ENCODE data around the gene CYB561.

DNA sequence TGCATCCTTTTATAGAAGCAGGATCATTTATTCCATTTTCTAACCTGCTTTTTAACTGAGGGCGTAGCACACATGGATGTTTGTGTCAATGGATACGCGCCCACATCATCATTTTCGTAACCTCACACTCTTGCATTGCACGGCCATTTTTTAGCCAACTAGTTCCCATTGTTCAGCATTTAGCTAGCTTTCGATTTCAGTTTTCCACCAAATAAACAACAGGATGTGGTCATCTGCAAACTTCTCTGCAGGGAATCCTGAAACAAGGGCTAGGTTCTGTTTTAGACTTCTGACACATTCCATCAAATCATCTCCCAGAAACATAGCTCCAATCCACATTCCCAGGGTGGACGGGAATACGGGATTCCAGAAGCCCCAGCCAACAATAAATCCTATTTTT is 6.4 kb downstream of the CYB561 start:
- TF ChIP-seq, protein P1, sequence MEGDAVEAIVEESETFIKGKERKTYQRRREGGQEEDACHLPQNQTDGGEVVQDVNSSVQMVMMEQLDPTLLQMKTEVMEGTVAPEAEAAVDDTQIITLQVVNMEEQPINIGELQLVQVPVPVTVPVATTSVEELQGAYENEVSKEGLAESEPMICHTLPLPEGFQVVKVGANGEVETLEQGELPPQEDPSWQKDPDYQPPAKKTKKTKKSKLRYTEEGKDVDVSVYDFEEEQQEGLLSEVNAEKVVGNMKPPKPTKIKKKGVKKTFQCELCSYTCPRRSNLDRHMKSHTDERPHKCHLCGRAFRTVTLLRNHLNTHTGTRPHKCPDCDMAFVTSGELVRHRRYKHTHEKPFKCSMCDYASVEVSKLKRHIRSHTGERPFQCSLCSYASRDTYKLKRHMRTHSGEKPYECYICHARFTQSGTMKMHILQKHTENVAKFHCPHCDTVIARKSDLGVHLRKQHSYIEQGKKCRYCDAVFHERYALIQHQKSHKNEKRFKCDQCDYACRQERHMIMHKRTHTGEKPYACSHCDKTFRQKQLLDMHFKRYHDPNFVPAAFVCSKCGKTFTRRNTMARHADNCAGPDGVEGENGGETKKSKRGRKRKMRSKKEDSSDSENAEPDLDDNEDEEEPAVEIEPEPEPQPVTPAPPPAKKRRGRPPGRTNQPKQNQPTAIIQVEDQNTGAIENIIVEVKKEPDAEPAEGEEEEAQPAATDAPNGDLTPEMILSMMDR (IDR thresholded peaks at IDR 0.05; ENCODE audit: low read length): no peak
- TF ChIP-seq EZH2phosphoT487 (IDR thresholded peaks at IDR 0.05; ENCODE audit: low read length) (no peak), EZH2 (optimal IDR thresholded peaks at IDR 0.05; ENCODE audit: low read depth, low read length) (no peak)

Measured in MM.1S (cell line).